PC-9 (cell line): ENCODE data around the gene CDK13. TPM values are rescaled to one million over a fixed set of nuclear protein-coding genes. Genes with fewer than 3 reads are reported as not detected.

ENCODE experiments used
- BruUV-seq: library from RNA; stranded (reverse); fragments of 400-500 nt; replicated peaks from 2 replicates; lab custom pipeline; 2021; lab: Mats Ljungman, UMichigan
- CTCF ChIA-PET: fragments of 300-600 bp; sonication (Branson Sonifier 250); formaldehyde crosslinking; loops from one replicate; lab custom pipeline; 2022; ENCODE audit warnings: antibody characterized with exemption; lab: Charles Lee
- POLR2A ChIA-PET: fragments of 300-600 bp; sonication (Branson Sonifier 250); formaldehyde crosslinking; loops from one replicate; lab custom pipeline; 2022; ENCODE audit warnings: antibody characterized with exemption; ENCODE audit not compliant: unreplicated experiment; lab: Charles Lee
- DNase-seq, 2 experiments: peaks; one replicate each; pipeline versions ENCODE4 v3.0.0 to v3.0.0-alpha.2; 2015 to 2022; ENCODE audit warnings: mixed read lengths in 1 of 2
- H2AFZ ChIP-seq: fragments of 200-600 bp; sonication (generic); 2 replicates; pipeline ENCODE4 v1.8.1; 2017; ENCODE audit warnings: antibody characterized with exemption
- H3F3A ChIP-seq: fragments of 200-600 bp; sonication (generic); 2 replicates; pipeline ENCODE4 v1.8.1; 2017; ENCODE audit warnings: antibody characterized with exemption, mild to moderate bottlenecking, low read depth; ENCODE audit not compliant: insufficient read depth
- H3K27ac ChIP-seq: fragments of 200-600 bp; sonication (generic); 2 replicates; pipeline ENCODE4 v1.6.1; 2016; ENCODE audit warnings: mixed run types
- H3K27me3 ChIP-seq: fragments of 200-600 bp; sonication (generic); 2 replicates; pipeline ENCODE4 v1.6.1; 2016; ENCODE audit warnings: low read depth, mixed run types; ENCODE audit not compliant: insufficient read depth
- H3K36me3 ChIP-seq: fragments of 200-600 bp; sonication (generic); 2 replicates; pipeline ENCODE4 v1.6.1; 2016; ENCODE audit warnings: low read depth, mixed run types
- H3K4me1 ChIP-seq: fragments of 200-600 bp; sonication (generic); replicated peaks from 2 replicates; pipeline ENCODE4 v1.6.1; 2016; ENCODE audit warnings: mixed run types; ENCODE audit not compliant: insufficient read depth
- H3K4me2 ChIP-seq: fragments of 200-600 bp; sonication (generic); 2 replicates; pipeline ENCODE4 v1.6.1; 2017; ENCODE audit warnings: mixed run types
- H3K4me3 ChIP-seq: fragments of 200-600 bp; sonication (generic); 2 replicates; pipeline ENCODE4 v1.6.1; 2016; ENCODE audit warnings: mixed run types
- H3K79me2 ChIP-seq: fragments of 200-600 bp; sonication (generic); 2 replicates; pipeline ENCODE4 v1.6.1; 2017; ENCODE audit warnings: low read depth, mixed run types
- H3K9me2 ChIP-seq: fragments of 200-600 bp; sonication (generic); 2 replicates; pipeline ENCODE4 v1.8.1; 2017; ENCODE audit warnings: mild to moderate bottlenecking; ENCODE audit not compliant: insufficient read depth
- H3K9me3 ChIP-seq: fragments of 200-600 bp; sonication (generic); 2 replicates; pipeline ENCODE4 v1.8.1; 2016; ENCODE audit warnings: low read depth; ENCODE audit not compliant: insufficient read depth
- H4K20me1 ChIP-seq: fragments of 200-600 bp; sonication (generic); 2 replicates; pipeline ENCODE4 v1.8.1; 2017; ENCODE audit not compliant: insufficient read depth
- CTCF ChIP-seq: fragments of 200-600 bp; sonication (generic); conservative IDR thresholded peaks from 2 replicates; pipeline ENCODE4 v1.6.1; 2017; ENCODE audit warnings: mixed run types, antibody characterized with exemption, mild to moderate bottlenecking, moderate library complexity
- EZH2 ChIP-seq: fragments of 200-600 bp; sonication (generic); IDR thresholded peaks from 2 replicates; pipeline ENCODE4 v1.8.0; 2017; ENCODE audit warnings: antibody characterized with exemption, low read depth
- intact Hi-C: fragments of 100-400 bp; cut with micrococcal nuclease; formaldehyde crosslinking; loops from one replicate; pipeline ENCODE4 v1.10.0; 2022; ENCODE audit not compliant: unreplicated experiment
- total RNA-seq: library from RNA; stranded (reverse); gene quantifications from 2 replicates; pipeline ENCODE4 v1.2.3, GENCODE V29; 2021

Gene CDK13
- total RNA-seq, 1 experiment from 2014 or later, result 80.9 TPM

GRCh38 chr7:40024048-40024447, 74.0 kb downstream of the CDK13 start:
- no peak overlapping the region for H3K4me2 ChIP-seq
- BruUV-seq, result no TSS peak
- H3K4me1 ChIP-seq, result no peaks in the 10 kb centered on the region
- peaks cover 7% of the 10 kb centered on the region; the same call in 1 of the 2 replicates for H3K79me2 ChIP-seq
- H3K4me3 ChIP-seq, result no peak overlapping the region
- no peak overlapping the region for H2AFZ ChIP-seq
- TF ChIP-seq EZH2, result no peak
- TF ChIP-seq CTCF, result no peak
- H3K27ac ChIP-seq, result no peak overlapping the region
- no peak for DNase-seq
- no peaks in the 10 kb centered on the region for H3K9me2 ChIP-seq
- H3K36me3 ChIP-seq, result peaks cover 7% of the 10 kb centered on the region; the same call in 1 of the 2 replicates
- CTCF ChIA-PET, result interaction anchor here (0.6 kb wide), 1 partner anchor 563 kb away, joined by 7 read pairs; no protein-coding TSS in a partner anchor
- H4K20me1 ChIP-seq, result peaks cover 9% of the 10 kb centered on the region
- POLR2A ChIA-PET, result no interaction called here
- no peaks in the 10 kb centered on the region for H3K27me3 ChIP-seq
- H3K9me3 ChIP-seq, result no peaks in the 10 kb centered on the region
- intact Hi-C loops, result no loop called here
- 0 out of 2 replicates have a peak, but pooled peaks cover 8% of the 10 kb centered on the region for H3F3A ChIP-seq

- DNase-seq, result no peak
- Histone ChIP-seq H3F3A (0 out of 2 replicates have a peak, but pooled peaks cover 8% of the 10 kb centered on the region), H3K27me3 (no peaks in the 10 kb centered on the region), H3K9me2 (no peaks in the 10 kb centered on the region), H4K20me1 (peaks cover 9% of the 10 kb centered on the region), H3K36me3 (no peaks in the 10 kb centered on the region; the same call in 1 of the 2 replicates), H3K79me2 (peaks cover 7% of the 10 kb centered on the region; the same call in 1 of the 2 replicates), H3K9me3 (no peaks in the 10 kb centered on the region), H3K27ac (no peak overlapping the region), H3K4me2 (no peak overlapping the region), H2AFZ (no peak overlapping the region), H3K4me1 (no peaks in the 10 kb centered on the region), H3K4me3 (no peak overlapping the region)
- intact Hi-C loops, result no loop called here
- no TSS peak for BruUV-seq
- TF ChIP-seq EZH2 (no peak), CTCF (no peak)
- POLR2A ChIA-PET, result interaction anchor here (0.6 kb wide), 1 partner anchor 140 kb away, joined by 7 read pairs; no protein-coding TSS in a partner anchor
- CTCF ChIA-PET, result no interaction called here
Measured at GRCh38 chr7:40024841-40025240, 74.8 kb downstream of the CDK13 start.

DNA sequence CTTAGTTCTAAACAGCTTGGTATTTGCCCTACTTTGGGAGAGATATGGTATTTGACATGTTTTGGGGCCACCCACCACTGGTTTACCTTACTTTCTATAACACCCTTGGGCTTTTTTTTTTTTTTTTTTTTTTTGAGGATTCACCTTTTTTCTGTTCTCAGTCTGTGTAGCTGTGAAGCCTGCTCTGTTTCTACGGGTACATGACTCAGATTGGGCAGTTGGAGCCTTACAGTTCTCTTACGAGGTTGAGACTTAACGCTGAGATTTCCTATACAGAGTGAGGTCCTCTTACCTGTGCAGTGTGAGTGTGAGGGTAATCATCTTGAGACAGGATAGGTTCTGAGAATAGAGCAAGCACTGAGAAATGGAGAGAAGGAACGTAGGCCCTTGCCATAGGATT, 77.5 kb downstream of the CDK13 start:
- intact Hi-C loops, result no loop called here
- Histone ChIP-seq H3K36me3 (peaks cover 6% of the 10 kb centered on the region; the same call in 1 of the 2 replicates), H3K79me2 (peaks cover 24% of the 10 kb centered on the region; the same call in 1 of the 2 replicates), H3F3A (0 out of 2 replicates have a peak, but pooled peaks cover 4% of the 10 kb centered on the region), H2AFZ (no peak overlapping the region), H3K27ac (no peak overlapping the region), H3K27me3 (no peaks in the 10 kb centered on the region), H3K4me1 (no peaks in the 10 kb centered on the region), H4K20me1 (peaks cover 9% of the 10 kb centered on the region), H3K4me2 (no peak overlapping the region), H3K9me2 (no peaks in the 10 kb centered on the region), H3K9me3 (no peaks in the 10 kb centered on the region), H3K4me3 (no peak overlapping the region)
- BruUV-seq, result no TSS peak
- ChIA-PET POLR2A (interaction anchor here (0.6 kb wide), 1 partner anchor 49 kb away, joined by 4 read pairs; no protein-coding TSS in a partner anchor), CTCF (no interaction called here)
- DNase-seq, result no peak
- no peak for TF ChIP-seq CTCF
- no peak for TF ChIP-seq EZH2
